Prostate gland (tissue), 2 donors: ENCODE data around the gene CELF6.

Experiments used
- CTCF ChIP-seq, 4 experiments: fragments of 200-600 bp in 2 of 4; fragments of 450-650 bp in 2 of 4; sonication (generic) in 2 of 4; IDR thresholded peaks; 1 replicate in 3 of 4; 2 replicates in 1 of 4; pipeline ENCODE4 v1.5.1; 2016 to 2019; ENCODE audit warnings: antibody characterized with exemption in 4 of 4, mild to moderate bottlenecking in 2 of 4, moderate library complexity in 2 of 4
- POLR2A ChIP-seq: fragments of 450-650 bp; IDR thresholded peaks from one replicate; pipeline ENCODE4 v1.6.1; 2016; ENCODE audit warnings: antibody characterized with exemption, mild to moderate bottlenecking
- POLR2AphosphoS5 ChIP-seq: sonication (generic); formaldehyde crosslinking; IDR thresholded peaks from one replicate; pipeline ENCODE4 v1.6.1; 2017; ENCODE audit warnings: antibody characterized with exemption

GRCh38 chr15:72272997-72273352 is 47.0 kb downstream of the CELF6 start:
- TF ChIP-seq POLR2AphosphoS5 = no peak
- no peak for TF ChIP-seq CTCF (IDR thresholded peaks at IDR 0.05)
- no peak for TF ChIP-seq POLR2A
